ENCODE data around the gene YY1AP1.
"Not testable (repeated sequence)": the region's sequence is repeated elsewhere in the genome, so short reads cannot be mapped to it uniquely, and the experiment has no call there.

DNA sequence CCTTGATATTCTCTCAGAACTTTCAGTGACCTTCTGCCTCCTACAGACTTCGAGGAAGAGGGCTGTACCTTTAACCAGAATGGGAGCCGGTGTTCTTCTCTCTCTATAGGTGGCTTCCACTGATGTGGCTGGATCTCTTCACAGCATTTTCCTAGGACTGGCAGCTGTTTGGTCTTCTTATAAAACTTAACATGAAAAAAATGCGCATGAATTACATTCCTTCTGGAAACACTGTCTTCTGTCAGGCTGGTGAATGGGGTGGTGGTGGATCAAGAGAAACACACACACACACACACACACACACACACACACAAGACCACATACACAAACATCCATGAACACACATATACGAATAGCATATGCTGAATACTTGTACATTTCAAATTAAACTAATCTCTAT is 27.3 kb downstream of the YY1AP1 start:
- TF ChIP-seq CTCF, POLR2A (IDR thresholded peaks at IDR 0.05): not testable (repeated sequence)

All from thyroid gland (tissue), 4 donors.